Activated CD8-positive, alpha-beta memory T cell treated with anti-CD3 and anti-CD28 coated beads, Interleukin-2, amount 50 U/mL, for 1 hour (primary cell): ENCODE measurements around the gene KIF25.

Source experiments
- DNase-seq: peaks from one replicate; pipeline ENCODE4 v3.0.0-alpha.2; 2020; ENCODE audit errors: extremely low read depth

Gene KIF25

DNA sequence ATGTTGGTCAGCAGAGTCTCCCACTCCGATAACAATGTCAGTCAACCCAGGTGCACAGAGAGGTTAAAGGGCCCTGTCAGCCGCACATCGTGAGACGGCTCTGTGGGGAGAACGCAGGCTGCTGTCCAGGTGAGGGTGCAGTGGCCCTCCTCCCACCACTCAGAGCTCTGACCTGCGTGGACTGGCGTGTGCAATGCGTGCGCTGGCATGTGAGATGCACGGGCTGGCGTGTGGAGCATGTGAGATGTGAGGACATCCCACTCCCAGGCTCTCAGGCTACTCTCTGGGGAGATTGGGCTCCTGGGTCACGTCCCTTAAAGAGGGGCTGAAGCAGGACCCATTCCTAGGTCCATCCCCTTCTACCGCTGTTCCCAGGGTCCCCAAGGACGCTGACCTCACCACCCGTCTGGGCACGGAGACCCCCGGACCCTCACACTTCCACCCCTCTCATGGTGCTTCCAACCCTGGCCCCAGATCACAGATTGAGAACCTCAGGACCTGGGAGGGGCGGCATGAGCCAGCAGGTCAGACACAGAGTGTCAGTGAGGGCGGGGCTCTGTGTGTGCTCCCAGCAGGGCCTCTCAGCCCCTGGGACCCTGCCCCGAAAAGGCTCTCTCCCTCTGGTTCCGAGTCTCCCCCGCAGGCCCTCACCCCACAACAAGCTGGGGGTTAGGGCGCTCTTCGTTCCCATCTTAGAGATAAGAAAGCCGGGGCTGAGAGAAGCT lies 90.1 kb downstream of the KIF25 start:
- no peak for DNase-seq

DNA sequence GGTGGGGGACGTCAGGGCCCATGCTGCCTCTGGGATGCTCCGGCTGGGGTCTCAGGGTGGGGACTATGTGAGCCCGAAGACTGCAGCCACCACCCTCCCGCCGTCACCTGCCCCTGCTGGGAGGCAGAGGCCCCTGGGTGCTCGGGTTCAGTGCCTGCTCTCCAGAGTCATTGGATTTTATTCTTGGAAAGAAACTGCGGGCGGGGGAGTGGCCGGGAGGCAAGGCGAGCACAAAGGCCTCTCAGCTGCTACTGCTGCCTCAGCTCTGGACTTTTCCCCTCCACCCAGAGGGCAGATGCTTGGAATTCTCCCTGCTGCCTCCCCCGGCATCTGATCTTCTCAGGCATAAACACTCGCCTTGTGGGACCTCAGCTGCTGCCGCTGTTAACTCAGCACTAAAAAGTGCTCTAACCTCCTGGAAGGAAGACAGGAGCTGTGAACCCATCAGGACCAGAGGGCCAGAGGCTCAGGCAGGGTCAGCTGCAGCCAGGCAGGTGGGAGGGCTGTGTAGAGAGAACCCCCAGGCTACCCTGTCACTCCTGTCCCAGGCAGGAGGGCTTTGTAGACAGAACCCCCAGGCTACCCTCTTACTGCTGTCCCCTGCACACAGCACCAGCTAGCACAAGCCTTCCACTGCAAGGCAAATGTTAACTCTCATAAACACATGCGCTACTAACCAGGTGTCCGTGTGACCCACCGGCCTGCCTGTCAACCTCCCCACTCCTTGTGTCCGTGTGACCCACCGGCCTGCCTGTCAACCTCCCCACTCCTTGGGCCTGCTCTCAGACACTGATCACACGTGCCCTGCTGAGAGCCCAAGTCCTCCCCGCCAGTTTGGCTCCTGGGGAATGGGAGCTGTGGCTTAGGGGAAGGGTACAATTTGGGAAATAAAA lies 90.9 kb downstream of the KIF25 start:
- DNase-seq, result no peak

DNA sequence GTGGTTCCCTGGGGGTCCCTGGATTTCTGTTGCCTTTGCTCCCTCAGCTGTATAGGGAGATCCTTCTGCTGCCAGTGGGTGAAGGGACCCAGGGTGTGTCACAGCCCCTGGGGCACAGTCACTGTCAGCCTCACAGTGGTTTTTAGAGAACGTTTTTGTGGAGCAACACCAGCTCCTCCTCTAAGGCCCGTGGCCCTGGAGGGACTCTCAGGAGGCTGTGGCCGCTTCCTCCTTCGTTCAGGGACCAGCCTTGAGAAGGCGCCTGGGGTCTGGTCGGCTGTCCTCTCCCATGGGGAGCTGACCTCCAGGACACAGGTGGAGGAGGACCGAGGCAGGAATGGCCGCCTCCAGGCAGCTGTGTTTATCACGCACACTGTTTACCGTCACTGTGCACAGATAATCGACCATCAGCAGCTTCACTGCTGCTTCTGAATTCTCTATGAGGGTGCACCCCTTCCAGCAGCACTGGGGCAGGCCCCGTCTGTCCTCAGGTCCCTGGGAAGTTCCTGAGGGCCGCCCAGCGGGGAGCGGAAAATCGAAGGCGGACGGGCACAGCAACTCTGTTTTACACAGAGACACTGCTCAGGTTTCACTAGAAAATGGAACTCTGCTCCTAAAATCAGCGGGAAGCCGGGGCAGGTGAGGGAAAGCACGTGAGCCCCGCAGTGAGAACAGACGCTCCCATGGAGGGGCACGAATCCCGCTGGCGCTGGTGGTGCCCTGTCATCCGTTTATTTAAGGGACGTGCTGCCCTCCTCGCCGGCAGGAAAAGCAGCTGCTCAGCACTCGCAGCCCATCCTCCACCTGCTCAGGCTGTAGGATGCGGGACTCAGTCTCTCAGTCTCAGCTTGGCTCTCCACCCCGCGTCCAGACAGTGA lies 92.0 kb downstream of the KIF25 start:
- DNase-seq, result no peak

DNA sequence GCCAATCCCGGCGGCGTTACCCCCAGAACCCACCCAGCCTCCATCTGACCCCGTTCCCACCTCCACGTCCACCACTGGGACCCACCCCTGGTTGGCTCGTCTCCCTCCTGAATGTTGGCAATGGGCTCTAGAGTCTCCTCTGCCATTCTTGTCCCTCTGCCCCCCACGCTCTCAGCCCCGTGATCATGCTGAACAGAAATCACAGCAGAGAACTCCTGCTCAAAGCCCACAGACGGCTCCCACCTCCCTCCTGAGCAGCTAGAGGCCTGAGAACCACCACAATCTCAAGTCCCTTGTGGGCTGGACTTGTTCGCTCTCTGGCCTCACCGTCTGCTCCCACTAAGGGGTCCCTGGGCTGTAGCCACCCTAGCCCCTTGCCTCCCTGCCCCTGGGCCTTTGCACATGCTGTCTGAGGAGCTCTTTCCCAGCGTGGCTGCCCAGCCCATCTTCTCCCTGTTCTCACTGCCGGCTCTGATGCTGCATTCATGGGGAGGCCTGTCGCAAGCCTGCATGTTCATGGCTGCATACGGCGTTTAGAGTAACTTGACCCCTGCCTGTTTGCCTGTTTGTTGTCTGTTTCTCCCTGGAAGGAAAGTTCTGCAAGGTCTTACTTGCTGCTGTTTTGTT lies 92.7 kb downstream of the KIF25 start:
- no peak for DNase-seq

DNA sequence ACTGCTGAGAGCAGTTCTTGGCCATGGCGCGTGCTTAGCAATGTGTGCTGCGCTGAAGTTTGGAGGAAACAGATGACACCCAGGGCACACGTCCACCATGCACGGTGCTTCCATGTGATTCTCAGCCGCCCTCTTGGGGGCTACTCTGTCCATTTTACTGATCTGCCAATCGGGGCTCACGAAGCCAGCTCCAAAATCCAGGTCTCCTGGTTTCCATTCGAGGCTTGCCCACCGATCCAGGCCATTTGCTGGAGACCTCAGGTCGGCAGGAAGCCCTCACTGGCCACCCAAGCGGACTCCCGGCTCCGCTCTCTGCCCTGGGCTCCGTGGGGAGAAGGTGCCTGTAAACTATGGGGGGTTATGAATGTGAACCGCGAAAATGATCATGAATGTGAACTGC lies 93.2 kb downstream of the KIF25 start:
- no peak for DNase-seq

DNA sequence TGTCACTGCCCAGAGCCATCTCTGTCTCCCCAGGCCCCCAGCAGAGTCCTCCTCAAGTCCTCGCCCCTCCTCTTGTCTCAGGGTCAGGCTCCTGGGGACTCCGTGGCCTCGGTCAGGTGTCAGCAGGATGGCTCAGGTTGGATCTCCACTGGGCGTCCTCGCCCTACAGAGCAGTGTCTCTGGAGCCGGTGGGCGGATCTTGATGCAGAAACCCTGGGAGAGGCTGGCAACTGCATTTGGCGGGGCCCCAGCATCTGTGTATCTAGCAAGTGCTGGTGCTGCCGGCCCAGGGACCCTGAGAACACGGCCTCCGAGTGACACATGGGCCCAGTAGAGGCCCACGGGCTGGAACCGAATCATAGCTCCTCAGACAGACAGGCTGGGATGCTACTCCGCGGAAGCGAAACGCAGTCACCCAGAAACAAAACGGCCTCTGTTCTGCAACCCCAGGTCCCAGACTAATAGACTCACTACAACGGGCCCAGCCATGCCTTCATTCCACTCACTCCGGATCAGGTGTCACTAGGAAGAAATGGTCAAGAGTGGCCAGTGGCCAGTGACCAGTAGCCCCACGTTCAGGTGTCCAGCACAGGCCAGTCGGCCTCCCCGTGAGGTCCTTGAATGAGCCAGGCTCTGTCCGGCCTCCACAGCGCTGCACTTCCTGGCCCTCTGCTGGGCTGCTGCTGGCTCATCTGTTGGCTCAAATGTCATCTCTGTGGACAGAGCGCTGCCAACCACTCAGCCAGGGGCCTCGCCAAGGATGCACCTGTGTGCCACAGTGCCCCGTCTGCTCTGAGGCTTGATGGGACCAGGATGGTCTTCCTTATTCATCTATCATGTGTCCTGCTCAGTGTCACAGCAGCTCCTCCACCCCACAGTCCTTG lies 94.2 kb downstream of the KIF25 start:
- DNase-seq, result no peak

DNA sequence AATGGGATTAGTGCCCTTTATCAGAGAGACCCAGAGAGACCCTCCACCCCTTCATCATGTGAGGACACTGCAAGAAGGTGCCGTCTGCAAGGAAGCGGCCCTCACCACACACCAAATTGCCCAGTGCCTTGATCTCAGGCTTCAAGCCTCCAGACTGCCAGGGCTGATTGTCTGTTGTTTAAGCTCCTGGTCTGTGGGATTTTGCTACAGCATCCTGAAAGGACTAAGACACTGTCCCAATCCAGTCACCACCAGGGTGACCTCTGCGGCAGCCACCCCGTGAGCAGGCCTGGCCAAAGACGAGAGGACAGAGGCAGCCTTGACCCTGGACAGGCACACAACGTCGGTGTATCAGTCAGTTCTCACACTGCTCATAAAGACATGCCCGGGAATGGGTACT lies 95.1 kb downstream of the KIF25 start:
- DNase-seq, result no peak

DNA sequence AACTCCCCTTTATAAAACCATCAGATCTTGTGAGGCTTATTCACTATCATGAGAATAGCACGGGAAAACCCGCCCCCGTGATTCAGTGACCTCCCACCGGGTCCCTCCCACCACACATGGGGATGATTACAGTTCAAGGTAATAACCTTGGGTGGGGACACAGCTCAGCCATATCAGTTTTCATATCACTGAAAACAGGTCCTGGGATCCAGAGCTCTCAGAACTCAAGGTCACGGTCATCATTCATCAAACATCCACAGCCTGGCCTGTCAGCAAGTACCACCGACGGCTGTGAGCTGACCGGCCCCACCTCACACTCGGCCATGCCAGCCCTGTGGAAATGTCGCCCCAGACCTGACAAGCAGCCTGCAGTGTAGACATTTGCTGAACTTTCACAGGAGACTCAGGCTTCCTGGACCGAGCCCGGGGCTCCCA lies 95.6 kb downstream of the KIF25 start:
- DNase-seq, result no peak

DNA sequence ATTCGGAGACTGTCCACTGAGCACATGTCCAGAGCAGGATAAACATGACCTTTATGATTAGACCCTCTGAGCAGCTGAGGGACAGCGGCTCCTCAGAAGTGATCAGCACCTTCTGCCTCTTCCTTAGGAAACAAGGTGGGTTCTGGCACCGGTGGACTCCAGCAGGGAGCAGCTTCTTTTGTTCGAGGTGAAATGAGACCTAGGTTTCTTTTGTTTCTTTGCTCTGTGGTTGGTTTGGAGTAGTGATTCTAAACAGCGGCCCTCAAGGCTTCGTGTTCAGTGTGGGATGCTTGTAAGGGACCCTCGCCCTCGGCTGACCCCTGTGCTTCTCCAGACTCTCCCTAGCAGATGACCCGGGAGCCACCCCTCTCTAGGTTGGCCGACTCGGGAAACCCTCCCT lies 96.2 kb downstream of the KIF25 start:
- no peak for DNase-seq
